SK-N-SH (cell line): ENCODE measurements around the gene MANBA.

Experiments
- SIN3A ChIP-seq: IDR thresholded peaks from 2 replicates; pipeline ENCODE4 v1.6.1; 2012; ENCODE audit warnings: low read depth, mild to moderate bottlenecking, low read length, moderate library complexity, borderline replicate concordance
- TAF1 ChIP-seq: IDR thresholded peaks from 2 replicates; pipeline ENCODE4 v1.6.1; 2012; ENCODE audit warnings: low read depth, mild to moderate bottlenecking, low read length, moderate library complexity, borderline replicate concordance

GRCh38 chr4:102693861-102694260 lies 66.9 kb downstream of the MANBA start:
- TF ChIP-seq SIN3A (no peak), TAF1 (no peak)
